Body of pancreas (tissue), 4 donors: ENCODE measurements around the gene RALB.

ENCODE experiments used
- CTCF ChIP-seq, 7 experiments: fragments of 450-650 bp in 4 of 7; fragments of 200-600 bp in 3 of 7; sonication (generic) in 3 of 7; IDR thresholded peaks; one replicate each; pipeline ENCODE4 v1.5.1; 2016 to 2019; ENCODE audit warnings: antibody characterized with exemption in 7 of 7
- POLR2A ChIP-seq, 3 donors: fragments of 450-650 bp; IDR thresholded peaks; one replicate each; pipeline ENCODE4 v1.6.1; 2016; ENCODE audit warnings: antibody characterized with exemption in 3 of 3, mild to moderate bottlenecking in 2 of 3

- no peak for TF ChIP-seq CTCF (IDR thresholded peaks at IDR 0.05)
- no peak for TF ChIP-seq POLR2A (IDR thresholded peaks at IDR 0.05)
Measured at GRCh38 chr2:120321721-120322284, 69.2 kb downstream of the RALB start.
